CMK (cell line): ENCODE data around the gene TBC1D23.
"Not testable (repeated sequence)": the region's sequence is repeated elsewhere in the genome, so short reads cannot be mapped to it uniquely, and the experiment has no call there.

Source experiments
- DNase-seq: peaks from one replicate; pipeline ENCODE4 v3.0.0-alpha.2; 2010; ENCODE audit warnings: low read depth

Gene TBC1D23

DNA sequence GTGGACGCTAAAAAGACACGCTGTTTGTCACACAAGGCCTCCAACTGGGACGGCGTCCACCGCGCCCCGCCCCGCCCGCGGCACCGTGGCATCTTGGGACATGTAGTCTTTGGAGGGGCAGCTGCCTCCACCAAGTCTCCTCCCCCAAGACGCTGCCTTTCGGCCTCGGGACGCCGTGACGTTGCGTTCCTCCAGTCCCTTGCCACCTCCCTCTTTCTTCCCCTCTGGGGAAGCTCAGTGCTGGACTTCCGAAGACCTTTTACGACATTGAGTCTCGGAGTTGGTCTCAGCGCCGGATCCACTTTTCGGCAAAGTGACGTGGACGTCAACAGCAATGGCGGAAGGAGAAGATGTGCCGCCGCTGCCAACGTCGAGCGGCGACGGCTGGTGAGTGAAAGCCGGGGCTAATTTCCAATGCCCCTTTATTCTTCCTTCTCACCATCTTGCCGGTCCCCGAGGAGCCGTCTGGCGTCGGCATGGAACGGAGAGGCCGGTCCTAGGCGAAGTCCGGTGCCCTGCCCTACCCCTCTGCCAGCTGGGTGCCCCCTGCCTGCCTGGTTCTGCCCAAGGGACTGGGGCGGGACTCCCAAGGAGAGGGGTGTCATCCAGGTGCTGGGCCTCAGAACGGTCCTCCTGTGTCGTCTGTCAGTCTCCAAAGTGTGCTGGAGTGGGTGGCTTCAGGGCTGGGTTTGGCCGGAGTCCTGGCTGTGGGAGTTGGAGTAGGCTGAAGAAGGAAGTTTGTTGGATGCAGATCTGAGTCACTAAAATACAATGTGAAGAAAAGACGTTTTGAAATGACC is at the start of gene TBC1D23:
Gene TBC1D23, plus strand, starts transcription at position 308 of the 800 bp plus-strand sequence. Its CDS starts 27 bp downstream, at position 335.
- peak; percentile 97 for DNase-seq

DNA sequence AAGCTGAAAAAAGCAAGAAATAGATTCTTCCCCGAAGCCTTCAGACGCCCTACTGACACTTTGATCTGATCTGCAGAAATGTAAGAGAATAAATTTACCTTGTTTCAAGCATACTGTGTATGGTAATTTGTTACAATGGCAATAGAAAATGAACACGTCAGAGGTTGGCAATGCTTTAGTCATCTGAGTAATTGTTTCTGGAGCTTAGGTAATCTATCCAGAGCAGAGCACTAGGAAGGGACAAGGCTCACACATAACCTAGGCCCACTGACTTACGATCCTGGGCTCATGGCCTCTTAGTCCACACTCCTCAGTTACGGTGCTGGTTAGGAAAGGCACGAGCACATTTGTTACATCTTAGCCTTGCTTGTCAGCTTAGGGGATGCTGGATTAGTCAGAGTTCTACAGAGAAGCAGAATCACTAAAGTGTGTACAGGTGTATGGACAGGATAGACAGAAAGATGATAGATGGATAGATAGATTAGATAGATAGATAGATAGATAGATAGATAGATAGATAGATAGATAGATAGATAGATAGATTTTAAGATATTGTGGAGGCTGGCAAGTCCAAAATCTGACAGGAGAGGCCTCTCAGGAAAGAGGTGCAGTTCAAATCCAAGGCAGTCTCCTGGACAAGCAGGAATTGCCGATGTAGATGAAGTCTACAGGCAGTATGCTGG is 46.8 kb upstream of the TBC1D23 start:
- no peak for DNase-seq

DNA sequence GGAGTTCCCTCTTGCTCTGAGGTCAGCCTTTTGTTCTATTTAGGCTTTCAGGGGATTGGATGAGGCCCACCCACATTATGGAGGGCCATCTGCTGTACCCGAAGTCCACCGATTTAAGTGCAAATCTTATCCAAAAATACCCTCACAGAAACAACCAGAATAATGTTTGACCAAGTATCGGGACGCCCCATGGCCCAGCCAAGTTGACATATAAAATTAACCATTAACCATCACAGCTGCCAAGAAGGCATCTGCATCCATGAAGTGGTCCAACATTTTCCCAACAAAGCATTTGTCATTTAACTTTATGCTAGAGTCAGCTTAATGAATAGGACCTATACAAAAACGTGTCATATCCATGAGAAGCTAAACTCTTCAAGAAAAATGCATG is 46.2 kb upstream of the TBC1D23 start:
- DNase-seq = no peak

DNA sequence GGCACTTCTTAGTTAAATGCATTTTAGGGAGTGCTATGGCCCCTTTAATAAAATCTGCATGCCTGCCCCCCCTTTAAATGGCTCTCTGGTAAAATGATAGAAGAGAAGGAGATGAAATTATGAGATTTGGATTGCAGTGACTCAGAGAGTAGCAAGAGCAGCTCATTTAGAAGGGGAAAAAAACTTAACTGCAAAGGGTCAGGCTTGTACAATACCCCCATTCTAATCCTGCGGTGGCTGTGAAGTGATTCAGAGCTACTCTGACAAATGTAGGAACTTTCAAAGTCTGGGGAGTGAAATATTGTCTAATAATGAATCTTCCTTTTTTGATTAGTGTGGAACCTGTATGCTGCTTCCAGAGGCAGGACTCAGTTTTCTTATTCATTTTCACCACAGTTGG is 44.1 kb upstream of the TBC1D23 start:
- DNase-seq = no peak

DNA sequence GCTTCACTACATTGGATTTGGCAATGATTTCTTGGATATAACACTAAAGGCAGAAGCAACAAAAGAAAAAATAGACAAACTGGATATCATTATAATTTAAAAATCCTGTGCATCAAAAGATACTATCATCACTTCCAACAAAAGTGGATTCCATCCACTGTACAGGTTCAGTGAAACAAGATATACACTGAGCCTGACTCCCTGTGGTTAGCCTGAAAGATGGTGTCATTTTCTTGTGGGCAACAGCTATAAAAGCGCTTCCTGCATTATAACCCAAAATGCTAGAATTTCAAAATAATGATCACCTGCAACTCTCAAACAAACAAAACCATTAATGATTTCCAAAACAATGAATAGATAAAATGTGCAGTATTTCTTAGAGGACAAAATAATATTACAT is 39.6 kb upstream of the TBC1D23 start:
- no peak for DNase-seq

DNA sequence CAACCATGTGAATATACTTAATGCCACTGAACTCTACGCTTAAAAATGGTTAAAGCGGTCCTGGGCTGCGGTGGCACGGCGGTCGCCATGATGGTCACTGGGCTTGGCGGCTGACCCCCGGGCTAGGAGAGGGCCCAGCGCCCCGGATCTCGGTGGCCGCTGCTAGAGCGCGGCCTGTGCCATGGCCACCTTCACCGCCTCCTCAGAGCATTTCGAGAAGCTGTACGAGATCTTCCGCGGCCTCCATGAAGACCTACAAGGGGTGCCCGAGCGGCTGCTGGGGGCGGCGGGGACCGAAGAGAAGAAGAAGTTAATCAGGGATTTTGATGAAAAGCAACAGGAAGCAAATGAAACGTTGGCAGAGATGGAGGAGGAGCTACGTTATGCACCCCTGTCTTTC is 35.6 kb upstream of the TBC1D23 start:
- no peak for DNase-seq

DNA sequence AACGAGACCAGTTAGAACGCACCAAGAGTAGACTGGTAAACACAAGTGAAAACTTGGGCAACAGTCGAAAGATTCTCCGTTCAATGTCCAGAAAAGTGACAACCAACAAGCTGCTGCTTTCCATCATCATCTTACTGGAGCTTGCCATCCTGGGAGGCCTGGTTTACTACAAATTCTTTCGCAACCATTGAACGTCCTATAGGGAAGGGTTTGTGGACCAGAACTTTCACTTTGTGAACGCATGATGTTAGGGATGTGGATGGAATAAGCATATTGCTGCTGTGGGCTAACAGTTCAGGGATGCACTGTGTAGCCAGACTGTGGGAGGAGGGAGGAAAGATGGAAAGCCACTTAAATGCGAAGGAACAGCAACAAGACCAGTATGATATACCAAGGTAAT is 34.9 kb upstream of the TBC1D23 start:
- DNase-seq = no peak

DNA sequence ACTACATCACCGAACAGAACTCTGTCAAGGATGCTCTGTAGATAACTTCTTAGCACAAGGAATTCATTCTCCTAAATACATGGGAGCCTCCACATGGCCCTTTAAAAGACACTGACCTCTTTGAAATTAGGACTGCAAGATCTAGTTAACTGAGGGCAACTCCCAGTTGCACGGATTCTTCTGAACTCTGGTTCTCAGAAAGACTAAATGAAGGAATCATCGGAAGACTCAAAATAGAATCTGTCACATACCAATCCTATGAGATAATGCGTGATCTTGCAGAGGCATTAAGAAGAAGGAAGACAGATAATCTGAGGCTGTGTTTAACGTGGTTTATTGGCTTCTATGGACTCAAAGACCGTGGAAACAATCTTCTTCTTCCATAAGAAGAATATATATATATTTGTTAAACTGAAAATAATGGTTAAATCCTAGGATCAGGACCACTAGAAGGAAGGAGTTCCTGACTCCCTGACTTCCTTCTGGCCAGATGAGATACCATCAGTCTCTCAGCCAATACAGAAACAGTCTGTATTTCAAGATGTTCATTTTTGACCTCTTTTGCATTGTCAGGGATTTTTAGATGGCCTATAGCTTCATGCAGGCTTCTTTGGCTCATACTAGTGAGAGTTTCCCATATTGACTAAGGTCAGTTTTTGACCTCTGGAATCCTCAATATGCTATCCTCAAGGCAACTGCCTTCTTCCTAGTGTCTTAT is 33.9 kb upstream of the TBC1D23 start:
- no peak for DNase-seq

DNA sequence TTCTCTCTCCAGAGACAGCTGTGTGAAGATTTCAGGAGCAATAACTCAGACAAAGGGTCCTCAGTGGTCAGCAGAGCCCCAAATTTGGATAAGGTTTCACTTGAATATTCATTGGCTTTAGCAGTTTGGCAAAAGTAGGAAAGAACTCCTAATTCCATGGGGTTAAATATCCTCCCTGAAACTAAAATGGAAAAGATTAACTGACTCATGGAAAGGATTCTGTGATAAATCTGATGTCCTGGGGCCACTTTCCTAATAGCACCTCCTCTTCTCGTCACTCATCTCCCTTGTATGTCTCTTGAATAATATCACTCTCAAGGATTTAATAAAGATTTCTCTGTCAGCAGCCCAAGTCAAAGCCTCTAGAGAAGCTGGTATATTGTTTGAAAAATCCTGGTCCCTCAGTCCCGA is 33.3 kb upstream of the TBC1D23 start:
- no peak for DNase-seq

DNA sequence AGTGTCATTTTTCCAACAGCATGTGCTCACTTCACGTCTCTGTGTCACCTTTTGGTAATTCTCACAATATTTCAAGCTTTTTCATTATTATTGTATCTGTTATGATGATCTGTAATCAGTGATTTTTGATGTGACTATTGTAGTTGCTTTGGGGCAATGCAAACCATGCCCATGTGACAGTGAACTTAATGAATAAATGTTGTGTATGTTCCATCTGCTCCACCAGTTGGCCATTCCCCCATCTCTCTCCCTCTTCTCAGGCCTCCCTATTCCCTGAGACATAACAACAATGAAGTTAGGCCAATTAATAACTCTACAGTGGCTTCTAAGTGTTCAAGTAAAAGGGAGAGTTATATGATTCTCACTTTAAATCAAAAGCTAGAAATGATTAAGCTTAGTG is 32.5 kb upstream of the TBC1D23 start:
- no peak for DNase-seq

DNA sequence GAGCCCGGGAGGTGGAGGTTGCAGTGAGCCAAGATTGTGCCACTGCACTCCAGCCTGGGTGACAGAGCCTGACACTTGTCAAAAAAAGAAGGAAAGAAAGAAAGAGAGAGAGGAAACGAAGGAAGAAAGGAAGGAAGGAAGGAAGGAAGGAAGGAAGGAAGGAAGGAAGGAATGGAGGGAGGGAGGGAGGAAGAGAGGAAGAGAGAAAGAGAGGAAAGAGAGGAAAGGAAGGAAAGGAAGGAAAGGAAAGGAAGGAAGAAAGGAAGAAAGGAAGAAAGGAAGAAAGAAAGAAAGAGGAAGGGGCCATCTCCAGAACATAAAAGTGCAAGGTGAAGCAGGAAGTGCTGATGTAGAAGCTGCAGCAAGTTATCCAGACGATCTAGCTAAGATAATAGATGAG is 31.6 kb upstream of the TBC1D23 start:
- not testable (repeated sequence) for DNase-seq

DNA sequence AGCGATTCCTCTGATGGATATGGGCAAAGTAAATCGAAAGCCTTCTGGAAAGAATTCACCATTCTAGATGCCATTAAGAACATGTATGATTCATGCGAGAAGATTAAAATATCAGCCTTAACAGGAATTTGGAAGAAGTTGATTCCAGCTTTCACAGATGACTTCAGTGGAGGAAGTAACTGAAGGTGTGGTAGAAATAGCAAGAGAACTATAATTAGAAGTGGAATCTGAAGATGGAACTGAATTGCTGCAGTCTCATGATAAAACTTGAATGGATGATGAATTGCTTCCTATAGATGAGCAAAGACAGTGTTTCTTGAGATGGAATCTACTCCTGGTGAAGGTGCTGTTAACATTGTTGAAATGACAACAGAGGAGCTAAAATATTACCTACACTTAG is 30.1 kb upstream of the TBC1D23 start:
- no peak for DNase-seq

DNA sequence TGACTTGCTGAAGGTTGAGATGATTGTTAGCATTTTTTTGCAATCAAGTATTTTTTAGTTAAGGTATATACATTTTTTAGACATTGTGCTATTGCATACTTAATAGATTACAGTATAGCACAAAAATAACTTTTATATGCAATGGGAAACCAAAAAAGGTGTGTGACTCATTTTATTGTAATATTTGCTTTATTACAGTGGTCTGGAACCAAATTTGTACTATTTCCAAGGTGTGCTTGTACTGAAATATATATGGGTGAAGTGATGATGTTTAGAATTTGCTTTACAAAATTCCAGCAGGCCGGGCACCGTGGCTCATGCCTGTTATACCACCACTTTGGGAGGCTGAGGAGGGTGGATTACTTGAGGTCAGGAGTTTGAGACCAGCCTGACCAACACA is 29.1 kb upstream of the TBC1D23 start:
- no peak for DNase-seq

DNA sequence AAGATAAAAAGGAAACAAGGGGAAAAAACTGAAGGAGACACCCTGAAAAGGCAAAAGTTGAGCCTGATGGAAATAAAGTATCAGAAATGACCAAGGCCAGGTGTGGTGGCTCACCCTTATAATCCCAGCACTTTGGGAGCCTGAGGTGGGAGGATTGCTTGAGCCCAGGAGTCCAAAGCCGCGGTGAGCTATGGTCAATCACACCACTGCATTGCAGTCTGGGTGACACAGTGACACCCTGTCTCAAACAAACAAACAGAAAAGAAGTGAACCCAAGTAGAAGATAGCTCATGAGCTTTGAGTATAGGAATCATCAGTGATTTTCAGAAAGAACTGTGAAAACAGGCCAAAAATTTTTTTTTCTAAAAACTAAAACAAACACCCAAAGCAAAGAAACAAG is 26.4 kb upstream of the TBC1D23 start:
- no peak for DNase-seq

DNA sequence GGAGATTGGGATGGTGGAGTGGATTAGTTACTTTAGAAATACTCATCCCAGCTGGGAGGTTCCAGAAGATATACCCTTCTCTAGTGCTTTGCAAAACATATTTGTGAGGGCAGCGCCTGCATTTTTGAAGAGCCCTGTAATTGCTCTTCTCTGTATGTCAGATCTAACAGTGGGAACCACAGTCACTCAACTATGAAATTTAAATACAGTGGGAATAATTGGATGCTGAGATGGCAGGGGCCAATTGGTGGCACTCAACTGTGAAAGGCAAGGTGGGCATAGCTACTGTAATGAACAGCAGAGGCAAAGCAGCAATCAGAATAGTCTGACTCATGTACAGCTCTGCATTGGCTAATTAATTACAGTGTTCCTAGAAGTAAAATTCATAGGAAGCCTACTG is 22.2 kb upstream of the TBC1D23 start:
- DNase-seq = no peak

DNA sequence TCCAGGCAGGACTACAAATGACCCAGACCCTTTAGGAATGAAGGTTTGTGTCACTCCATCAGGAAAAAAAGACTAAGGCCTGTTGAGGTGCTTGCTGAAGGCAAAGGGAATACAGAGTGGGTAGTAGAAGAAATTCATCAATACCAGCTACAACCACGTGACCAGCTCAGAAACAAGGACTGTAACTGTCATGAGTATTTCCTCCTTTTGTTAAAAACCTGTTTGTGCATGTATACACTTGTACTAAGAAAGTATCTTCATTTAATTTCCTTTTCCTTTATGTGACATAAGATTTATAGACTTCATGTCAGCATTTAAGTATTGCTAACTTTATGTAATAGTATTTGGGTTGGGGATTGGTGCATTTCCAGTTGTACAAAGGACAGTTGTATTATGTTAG is 18.3 kb upstream of the TBC1D23 start:
- DNase-seq = not testable (repeated sequence)

DNA sequence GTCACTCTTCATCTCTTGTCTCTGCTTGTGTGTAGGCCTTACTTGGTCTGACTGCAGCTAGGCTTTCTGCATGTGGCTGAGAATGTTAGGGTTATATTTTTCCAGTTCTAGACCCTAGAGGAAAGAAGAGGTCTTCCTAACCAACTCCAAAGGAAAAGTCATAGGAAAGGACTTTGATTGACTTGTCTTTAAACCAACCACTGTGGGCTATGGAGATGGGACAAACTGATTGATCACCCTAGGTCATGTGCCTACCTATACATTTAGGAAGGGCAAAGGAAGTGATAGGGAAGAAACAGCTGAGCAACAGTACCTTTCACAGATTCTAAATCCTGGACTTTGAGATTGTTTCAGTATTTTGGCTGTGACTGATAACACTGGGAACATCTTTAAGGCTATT is 16.5 kb upstream of the TBC1D23 start:
- DNase-seq = no peak

DNA sequence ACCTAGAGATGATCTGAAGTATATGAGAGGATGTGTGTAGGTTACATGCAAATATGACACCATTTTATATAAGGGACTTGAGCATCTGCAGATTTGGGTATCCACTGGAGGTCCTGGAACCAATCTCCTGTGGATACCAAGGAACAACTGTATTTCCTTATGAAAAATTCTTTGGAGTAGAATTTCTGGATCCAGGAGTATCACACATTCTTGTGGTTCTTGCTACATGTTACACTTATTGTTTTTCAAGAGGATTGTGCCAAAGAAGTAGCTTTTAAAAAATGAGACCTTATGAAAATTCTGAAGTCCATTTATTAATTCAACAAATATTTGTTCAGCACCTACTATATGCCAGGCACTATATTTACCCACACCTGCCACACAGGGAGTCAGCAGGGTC is 15.7 kb upstream of the TBC1D23 start:
- no peak for DNase-seq

DNA sequence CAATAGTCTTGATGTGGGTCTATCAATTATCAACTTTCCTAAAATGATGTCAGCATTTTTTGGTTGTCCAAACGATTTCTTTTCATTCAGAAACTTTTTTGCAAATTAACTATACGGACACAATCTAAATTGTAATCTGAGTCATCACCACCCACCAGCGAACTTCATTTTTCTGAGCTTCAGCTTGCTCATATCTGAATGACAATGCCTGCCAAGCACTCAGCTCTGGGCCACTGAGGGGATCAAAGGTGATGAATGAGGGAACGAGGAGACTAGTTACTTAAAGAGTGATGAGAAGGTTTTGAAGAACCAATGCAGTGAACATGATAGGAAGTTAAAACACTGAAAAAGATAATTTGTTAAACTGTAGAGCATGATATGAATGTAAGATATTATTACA is 14.9 kb upstream of the TBC1D23 start:
- DNase-seq = no peak

DNA sequence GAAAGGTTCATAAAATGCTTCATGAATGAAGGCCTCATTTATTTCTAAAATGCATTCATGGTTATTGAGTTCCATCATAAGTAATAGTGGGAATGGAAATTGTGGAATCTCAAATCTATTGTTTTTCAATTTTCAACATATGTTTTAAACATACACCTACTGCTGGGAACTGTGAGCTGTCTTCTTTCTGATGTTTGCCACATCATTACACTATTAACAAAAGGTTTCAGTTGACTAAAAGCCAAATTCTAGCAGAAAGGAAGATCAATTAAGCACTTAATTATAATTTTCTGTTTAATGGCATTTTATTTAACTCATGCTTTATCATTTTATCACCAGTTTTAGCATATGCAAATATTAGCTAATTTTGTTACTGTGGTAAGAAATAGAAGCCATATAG is 13.8 kb upstream of the TBC1D23 start:
- DNase-seq = no peak

DNA sequence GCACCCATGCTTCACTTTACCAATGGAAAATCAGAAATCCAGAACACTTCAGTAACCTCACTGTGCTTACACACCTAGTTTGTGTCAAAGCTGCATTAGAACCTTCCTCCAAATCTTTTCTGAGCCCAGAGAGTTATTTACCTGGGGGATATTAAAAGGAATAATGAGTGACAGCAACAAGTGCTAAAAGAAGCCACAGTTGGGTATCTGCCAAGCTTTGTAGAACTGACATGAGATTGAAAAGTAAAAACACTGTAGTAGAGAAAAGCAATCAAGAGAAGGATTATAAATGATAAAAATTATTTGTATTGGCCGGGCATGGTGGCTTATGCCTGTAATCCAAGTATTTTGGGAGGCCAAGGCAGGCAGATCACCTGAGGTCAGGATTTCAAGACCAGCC is 8.8 kb upstream of the TBC1D23 start:
- no peak for DNase-seq

DNA sequence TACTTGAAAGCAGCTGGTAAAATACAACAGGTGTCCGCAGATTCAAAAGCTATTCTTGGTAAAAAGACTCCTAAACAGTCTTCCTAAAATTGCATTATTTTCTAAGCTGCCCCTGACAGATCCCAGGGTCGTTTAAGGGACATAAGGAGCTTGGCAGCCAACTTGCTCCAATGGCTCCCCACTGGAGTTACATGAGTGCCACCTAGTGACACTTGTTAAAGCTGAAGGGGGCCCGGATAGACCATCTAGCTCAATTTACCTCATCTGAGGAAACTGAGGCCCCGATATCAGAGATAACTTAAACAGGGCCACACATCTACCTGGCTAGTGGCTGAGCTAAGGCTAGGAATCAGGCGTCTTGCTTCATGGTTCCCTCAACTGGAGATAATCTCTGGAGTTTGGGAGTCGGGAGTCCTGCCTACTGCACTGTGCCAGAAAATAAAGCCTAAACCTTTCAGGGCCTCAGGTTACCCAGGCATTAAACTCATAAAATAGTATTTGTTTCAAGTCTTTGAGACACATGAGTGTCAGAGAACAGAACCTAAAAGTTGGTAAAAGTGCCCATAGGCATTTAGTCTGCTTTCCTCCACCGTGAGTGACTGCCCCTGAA is 6.5 kb upstream of the TBC1D23 start:
- no peak for DNase-seq

DNA sequence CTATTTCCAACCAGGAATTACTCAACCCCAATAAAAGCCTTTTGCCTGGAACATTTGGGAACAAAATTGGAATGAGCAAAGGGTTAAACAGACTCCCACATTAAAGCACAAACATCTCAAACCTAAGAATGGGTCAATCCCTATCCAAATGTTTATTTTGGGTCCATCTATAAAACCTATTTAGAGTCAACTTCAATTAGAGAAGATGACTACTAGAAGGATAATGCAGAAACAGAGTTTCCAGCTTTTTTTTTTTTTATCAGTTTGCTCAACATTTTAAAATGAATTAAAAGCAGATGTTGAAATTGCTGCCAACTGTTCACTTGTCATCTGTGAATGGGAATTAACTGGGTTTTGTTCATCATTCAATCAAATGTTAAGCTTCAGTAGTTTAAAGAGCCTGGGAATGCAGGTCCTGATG is 4.1 kb upstream of the TBC1D23 start:
- DNase-seq = no peak
